WI38 (cell line): ENCODE results near the gene BDKRB1.
A peak's percentile ranks its signal among the peaks of the same experiment; 100 is the strongest.

Experiments used
- H3K4me3 ChIP-seq: 2 replicates; pipeline ENCODE4 v1.5.1; 2011; ENCODE audit warnings: low read depth, mild to moderate bottlenecking, control low read depth, low read length
- TF ChIP-seq, protein P1 (sequence below): IDR thresholded peaks from 2 replicates; pipeline ENCODE4 v1.5.1; 2012; ENCODE audit warnings: low read depth, mild to moderate bottlenecking, control low read depth, low read length

Gene BDKRB1

DNA sequence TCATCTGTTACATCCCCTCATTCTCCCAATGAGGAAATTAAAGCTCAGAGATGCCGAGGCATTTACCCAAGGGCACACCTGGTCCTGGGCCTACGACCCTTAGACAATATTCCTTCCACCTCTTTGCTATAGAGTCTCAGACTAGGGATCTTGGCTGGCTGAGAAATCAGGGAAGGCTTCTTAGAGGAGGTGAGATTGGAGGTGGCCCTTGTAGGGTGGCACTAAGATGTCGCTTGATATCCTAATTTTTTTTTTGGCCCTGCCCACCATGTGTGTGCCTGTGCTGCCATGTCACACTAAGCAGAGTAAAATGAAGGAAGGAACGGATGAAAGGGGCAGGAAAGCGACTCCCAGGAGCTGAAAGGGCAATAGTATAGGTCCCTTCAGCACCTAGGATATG lies 30.8 kb upstream of the BDKRB1 start:
- TF ChIP-seq, protein P1, sequence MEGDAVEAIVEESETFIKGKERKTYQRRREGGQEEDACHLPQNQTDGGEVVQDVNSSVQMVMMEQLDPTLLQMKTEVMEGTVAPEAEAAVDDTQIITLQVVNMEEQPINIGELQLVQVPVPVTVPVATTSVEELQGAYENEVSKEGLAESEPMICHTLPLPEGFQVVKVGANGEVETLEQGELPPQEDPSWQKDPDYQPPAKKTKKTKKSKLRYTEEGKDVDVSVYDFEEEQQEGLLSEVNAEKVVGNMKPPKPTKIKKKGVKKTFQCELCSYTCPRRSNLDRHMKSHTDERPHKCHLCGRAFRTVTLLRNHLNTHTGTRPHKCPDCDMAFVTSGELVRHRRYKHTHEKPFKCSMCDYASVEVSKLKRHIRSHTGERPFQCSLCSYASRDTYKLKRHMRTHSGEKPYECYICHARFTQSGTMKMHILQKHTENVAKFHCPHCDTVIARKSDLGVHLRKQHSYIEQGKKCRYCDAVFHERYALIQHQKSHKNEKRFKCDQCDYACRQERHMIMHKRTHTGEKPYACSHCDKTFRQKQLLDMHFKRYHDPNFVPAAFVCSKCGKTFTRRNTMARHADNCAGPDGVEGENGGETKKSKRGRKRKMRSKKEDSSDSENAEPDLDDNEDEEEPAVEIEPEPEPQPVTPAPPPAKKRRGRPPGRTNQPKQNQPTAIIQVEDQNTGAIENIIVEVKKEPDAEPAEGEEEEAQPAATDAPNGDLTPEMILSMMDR: no peak
- H3K4me3 ChIP-seq: no peak overlapping the region

DNA sequence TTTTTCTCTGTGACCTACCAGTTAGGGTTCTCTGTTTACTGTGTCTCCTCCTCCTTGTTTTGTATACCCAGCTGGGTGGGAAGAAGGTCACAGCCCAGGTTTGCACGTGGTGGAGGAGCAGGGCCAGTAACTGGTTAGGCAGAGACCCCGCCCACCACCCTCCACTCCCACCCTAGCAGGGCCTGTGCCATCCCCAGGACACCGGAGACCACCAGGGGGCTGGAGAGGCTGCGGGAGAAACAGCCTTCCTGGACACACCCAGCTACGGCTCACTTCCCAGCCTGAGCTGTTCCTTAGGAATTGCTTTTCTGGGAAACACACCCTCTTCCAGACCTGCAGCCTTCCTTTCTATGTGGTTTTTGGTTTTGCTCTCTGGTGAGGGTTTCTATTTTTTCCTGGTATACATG lies 30.3 kb upstream of the BDKRB1 start:
- TF ChIP-seq, protein P1: peak; percentile 52; the same call in 1 of the 2 replicates
- no peak overlapping the region for H3K4me3 ChIP-seq

DNA sequence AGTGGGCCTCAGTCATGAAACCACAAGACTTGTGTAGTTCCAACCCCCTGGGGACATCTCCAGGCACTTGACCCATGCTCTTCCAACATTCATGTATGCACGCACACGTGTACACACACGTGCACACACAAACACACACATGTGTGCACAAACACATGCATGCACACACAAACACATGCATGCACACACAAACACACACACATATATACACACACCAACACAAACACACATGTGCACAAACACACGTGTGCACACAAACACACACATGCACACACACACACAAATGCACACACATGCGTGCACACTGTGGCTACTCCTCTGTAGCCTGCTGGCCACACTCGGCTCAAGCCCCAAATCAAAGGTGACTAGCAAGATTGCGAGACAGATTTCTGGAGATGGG lies 28.6 kb upstream of the BDKRB1 start:
- no peak overlapping the region for H3K4me3 ChIP-seq
- TF ChIP-seq, protein P1: no peak

DNA sequence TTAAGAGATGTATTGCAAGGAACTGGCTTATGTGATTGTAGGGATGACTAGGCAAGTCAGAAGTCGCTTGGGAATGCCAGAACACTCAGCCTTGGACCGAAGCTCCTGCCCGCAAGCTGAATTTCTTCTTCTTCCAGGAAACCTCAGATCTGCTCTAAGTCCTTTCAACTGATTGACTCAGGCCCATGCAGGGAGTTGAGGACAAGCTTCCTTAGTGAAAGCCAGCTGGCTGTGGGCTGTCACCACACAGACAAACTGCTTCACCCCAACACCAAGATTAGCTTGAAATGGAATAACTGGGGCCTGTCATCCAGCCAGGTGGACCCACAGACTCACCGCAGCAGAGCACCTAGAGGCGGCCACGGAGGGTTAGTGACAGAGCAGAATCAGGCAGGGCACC lies 26.7 kb upstream of the BDKRB1 start:
- TF ChIP-seq, protein P1: no peak
- no peak overlapping the region for H3K4me3 ChIP-seq

DNA sequence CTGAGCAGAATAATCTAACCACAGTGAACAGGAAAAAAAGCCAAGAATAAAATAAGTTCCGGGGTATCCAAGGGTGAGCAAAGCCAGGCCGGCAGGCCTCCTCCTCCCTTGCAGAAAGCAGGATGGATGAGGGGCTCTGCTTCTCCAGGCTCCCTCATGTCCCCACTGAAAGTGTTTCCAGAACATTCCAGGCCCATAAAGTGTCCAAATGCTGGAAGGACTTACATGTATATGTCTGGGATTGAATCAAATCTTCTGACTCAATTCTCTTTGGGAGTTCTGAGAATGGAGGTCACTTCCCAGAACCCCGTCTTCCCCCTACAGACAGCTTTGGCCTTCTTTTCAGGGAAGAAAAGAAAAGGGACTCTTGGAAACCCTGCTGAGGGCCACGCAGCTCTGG lies 25.0 kb upstream of the BDKRB1 start:
- no peak overlapping the region for H3K4me3 ChIP-seq
- TF ChIP-seq, protein P1: no peak

DNA sequence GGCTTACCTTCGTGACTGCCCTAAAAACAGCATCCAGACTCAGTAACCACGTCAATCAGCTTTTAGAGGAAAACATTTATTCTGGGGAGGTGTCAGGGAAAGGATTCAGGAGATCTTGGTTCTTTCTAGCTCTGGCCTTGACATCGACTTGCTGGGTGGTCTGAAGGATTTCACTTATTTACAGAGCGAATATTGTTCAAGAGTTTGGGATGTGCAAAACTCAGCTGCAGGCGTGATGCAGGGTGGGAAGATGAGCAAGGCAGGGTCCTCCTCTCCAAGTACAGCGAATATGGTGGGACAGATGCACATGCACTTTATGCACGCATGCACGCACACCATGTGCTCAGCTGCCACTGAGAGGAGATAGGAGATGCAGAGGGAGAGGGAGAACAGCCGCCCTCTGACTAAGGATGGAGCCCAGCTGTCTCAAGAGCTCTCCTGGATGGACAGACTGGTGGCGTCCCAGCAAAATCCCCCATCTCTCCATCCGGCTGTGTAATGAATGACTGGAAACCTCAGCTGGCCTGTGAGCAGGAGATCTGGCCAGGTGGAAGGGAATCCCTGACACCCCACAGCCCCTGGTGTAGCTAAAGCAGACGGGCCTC lies 24.4 kb upstream of the BDKRB1 start:
- TF ChIP-seq, protein P1: no peak
- H3K4me3 ChIP-seq: no peak overlapping the region

DNA sequence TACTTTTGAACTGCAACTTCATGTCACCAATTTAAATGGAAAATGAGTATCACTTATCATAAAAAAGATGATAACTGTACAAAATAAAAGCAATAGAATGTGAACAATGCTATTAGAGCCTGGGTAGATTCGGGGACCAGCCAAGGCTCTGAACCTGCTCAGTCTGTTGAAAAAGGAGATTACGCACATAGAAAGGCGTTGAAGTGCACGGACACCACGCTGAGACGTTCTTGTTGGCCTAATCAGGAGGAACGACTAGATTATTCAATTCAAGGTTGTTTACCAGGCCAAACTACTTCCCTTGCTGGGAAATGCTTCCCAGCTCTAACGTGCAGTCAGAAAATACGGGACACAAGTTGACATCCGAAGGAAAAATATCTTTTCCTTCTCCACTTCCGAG lies 23.5 kb upstream of the BDKRB1 start:
- TF ChIP-seq, protein P1: no peak
- H3K4me3 ChIP-seq: no peak overlapping the region
